Sigmoid colon (tissue), 7 donors: Measurements from ENCODE around the gene NOS1AP. TPM values are rescaled to one million over a fixed set of nuclear protein-coding genes. Genes with fewer than 3 reads are reported as not detected.
A peak's percentile ranks its signal among the peaks of the same experiment; 100 is the strongest.

Source experiments
- DNase-seq: peaks from one replicate; pipeline ENCODE4 v3.0.0-alpha.2; 2019
- H3K27ac ChIP-seq, 4 donors: fragments of 200-600 bp; sonication (generic); one replicate each; pipeline ENCODE4 v1.5.1; 2016 to 2019; ENCODE audit warnings: mild to moderate bottlenecking in 1 of 4
- H3K27me3 ChIP-seq, 3 donors: fragments of 200-600 bp; sonication (generic); one replicate each; pipeline ENCODE4 v1.5.1; 2019; ENCODE audit warnings: mild to moderate bottlenecking in 1 of 3
- H3K36me3 ChIP-seq, 4 donors: fragments of 200-600 bp; sonication (generic); one replicate each; pipeline ENCODE4 v1.5.1; 2016 to 2019
- H3K4me1 ChIP-seq, 4 donors: fragments of 200-600 bp; sonication (generic); one replicate each; pipeline ENCODE4 v1.5.1; 2017 to 2019
- H3K4me3 ChIP-seq, 4 donors: fragments of 200-600 bp; sonication (generic); one replicate each; pipeline ENCODE4 v1.5.1; 2017 to 2019; ENCODE audit warnings: mild to moderate bottlenecking in 2 of 4, moderate library complexity in 1 of 4
- H3K9me3 ChIP-seq, 4 donors: fragments of 200-600 bp in 3 of 4; sonication (generic) in 3 of 4; one replicate each; pipeline versions ENCODE4 v1.5.1 to v1.6.1; 2013 to 2019
- EP300 ChIP-seq, 4 donors: sonication (generic); formaldehyde crosslinking; IDR thresholded peaks; one replicate each; pipeline ENCODE4 v1.6.1; 2017; ENCODE audit warnings: antibody characterized with exemption in 4 of 4
- POLR2A ChIP-seq, 2 donors: fragments of 450-650 bp; IDR thresholded peaks; one replicate each; pipeline ENCODE4 v1.6.1; 2016; ENCODE audit warnings: antibody characterized with exemption in 2 of 2, mild to moderate bottlenecking in 2 of 2, moderate library complexity in 2 of 2
- POLR2AphosphoS5 ChIP-seq, 4 donors: sonication (generic); formaldehyde crosslinking; IDR thresholded peaks; one replicate each; pipeline ENCODE4 v1.6.1; 2017; ENCODE audit warnings: antibody characterized with exemption in 4 of 4
- WGBS, 2 donors: extraction: QIAGEN DNeasy Blood & Tissue Kit; methylation state at CpG; one replicate each; pipeline ENCODE4 v1.1.7; 2013; 5-methylcytosine and 5-hydroxymethylcytosine counted together
- intact Hi-C: fragments of 100-400 bp; cut with DNase I; formaldehyde crosslinking; loops from one replicate; pipeline ENCODE4 v1.15.1; 2023
- polyA plus RNA-seq, 3 donors: library from polyadenylated mRNA; stranded (reverse); fragments of 200-250 nt; gene quantifications; one replicate each; pipeline ENCODE4 v1.2.3, GENCODE V29; 2013
- total RNA-seq, 4 donors: library from RNA; depleted of rRNA; stranded (reverse); fragments of >200 nt; gene quantifications; one replicate each; pipeline ENCODE4 v1.1.0, GENCODE V29; 2016
- TF ChIP-seq, protein P1 (sequence below), 4 experiments: fragments of 450-650 bp in 3 of 4; fragments of 200-600 bp in 1 of 4; IDR thresholded peaks; one replicate each; pipeline ENCODE4 v1.5.1; 2016 to 2019; ENCODE audit warnings: antibody characterized with exemption in 4 of 4, mild to moderate bottlenecking in 3 of 4, moderate library complexity in 2 of 4
- donor health status: healthy with polysubstance abuse.
- donor health status: Bipolar disorder and iron deficiency.
- donor health status: healthy.

NOS1AP gene
- total and polyA plus RNA-seq, 7 donors = 1.2 to 11.9 (median 4.6) TPM

DNA sequence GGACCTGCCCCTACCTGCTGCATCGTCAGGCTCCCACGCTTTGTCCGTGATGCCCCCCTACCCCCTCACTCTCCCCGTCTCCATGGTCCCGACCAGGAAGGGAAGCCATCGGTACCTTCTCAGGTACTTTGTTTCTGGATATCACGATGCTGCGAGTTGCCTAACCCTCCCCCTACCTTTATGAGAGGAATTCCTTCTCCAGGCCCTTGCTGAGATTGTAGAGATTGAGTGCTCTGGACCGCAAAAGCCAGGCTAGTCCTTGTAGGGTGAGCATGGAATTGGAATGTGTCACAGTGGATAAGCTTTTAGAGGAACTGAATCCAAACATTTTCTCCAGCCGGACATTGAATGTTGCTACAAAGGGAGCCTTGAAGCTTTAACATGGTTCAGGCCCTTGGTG is 298.3 kb downstream of the NOS1AP start:
- WGBS, 2 donors = 89 to 91% methylated on average over 10 of the region's 10 CpGs
- TF ChIP-seq POLR2AphosphoS5 (IDR thresholded peaks at IDR 0.05) (no peak), POLR2A (IDR thresholded peaks at IDR 0.05) (no peak), EP300 (IDR thresholded peaks at IDR 0.05) (no peak)
- TF ChIP-seq, protein P1, sequence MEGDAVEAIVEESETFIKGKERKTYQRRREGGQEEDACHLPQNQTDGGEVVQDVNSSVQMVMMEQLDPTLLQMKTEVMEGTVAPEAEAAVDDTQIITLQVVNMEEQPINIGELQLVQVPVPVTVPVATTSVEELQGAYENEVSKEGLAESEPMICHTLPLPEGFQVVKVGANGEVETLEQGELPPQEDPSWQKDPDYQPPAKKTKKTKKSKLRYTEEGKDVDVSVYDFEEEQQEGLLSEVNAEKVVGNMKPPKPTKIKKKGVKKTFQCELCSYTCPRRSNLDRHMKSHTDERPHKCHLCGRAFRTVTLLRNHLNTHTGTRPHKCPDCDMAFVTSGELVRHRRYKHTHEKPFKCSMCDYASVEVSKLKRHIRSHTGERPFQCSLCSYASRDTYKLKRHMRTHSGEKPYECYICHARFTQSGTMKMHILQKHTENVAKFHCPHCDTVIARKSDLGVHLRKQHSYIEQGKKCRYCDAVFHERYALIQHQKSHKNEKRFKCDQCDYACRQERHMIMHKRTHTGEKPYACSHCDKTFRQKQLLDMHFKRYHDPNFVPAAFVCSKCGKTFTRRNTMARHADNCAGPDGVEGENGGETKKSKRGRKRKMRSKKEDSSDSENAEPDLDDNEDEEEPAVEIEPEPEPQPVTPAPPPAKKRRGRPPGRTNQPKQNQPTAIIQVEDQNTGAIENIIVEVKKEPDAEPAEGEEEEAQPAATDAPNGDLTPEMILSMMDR (IDR thresholded peaks at IDR 0.05) = no peak
- Histone ChIP-seq H3K36me3 (peaks cover 0 to 6% (median 0%) of the 10 kb centered on the region in 4 donors), H3K4me1 (no peaks in the 10 kb centered on the region), H3K4me3 (no peak overlapping the region), H3K27me3 (no peaks in the 10 kb centered on the region), H3K9me3 (no peaks in the 10 kb centered on the region), H3K27ac (peak overlapping the region in 1 of 4 donors; percentile 64)
- intact Hi-C loops = no loop called here
- DNase-seq = peak; percentile 13

DNA sequence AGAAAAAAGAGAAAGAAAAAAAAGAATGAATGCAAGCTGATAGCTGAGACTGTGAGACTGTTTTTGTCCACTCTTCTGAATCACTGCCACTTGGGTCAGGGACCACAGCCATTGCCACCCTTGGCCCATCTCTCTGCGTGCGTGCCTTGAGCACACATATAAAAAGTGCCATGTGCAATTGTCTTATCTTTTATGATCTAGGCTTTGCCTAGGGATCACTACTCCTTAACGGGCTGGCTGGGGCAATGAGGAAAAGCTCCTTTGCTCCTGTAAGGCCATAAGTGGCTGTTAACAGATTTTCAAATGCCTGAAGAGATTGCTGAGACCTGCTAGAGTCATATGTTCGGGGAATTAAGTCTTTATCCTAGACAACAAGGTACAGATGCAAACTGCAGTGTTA is 299.0 kb downstream of the NOS1AP start:
- TF ChIP-seq, protein P1 (IDR thresholded peaks at IDR 0.05) = no peak
- TF ChIP-seq POLR2A (IDR thresholded peaks at IDR 0.05) = no peak
- TF ChIP-seq POLR2AphosphoS5 (IDR thresholded peaks at IDR 0.05) = no peak
- H3K9me3 ChIP-seq = no peaks in the 10 kb centered on the region

DNA sequence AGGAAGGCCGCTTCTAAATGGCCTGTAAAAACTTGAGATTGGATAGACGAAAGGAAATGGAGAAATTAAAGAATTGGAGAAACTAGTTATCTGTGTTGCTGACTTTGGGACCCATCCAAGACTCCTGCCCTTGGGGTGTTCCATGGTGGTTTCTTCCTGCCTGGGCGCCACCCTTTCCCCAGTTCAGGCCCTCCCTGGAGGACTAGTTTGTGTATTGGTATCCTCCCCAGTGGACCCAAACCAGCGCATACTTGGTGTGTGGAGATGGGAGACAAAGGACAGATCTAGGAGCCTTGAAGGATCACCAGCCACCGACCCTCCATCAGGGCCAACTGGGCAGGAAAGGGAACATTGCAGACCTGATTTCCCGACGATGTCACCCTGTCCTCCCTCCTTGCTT is 300.1 kb downstream of the NOS1AP start:
- no peaks in the 10 kb centered on the region for H3K27me3 ChIP-seq
- WGBS, 2 donors = 71 to 91% methylated on average over 7 of the region's 7 CpGs
- H3K36me3 ChIP-seq = peaks cover 0 to 6% (median 0%) of the 10 kb centered on the region in 4 donors
- TF ChIP-seq EP300 (IDR thresholded peaks at IDR 0.05) (no peak), POLR2A (IDR thresholded peaks at IDR 0.05) (no peak), POLR2AphosphoS5 (IDR thresholded peaks at IDR 0.05) (no peak)
- TF ChIP-seq, protein P1 (IDR thresholded peaks at IDR 0.05) = no peak
- no peak overlapping the region for H3K27ac ChIP-seq
- H3K9me3 ChIP-seq = no peaks in the 10 kb centered on the region
- no peak overlapping the region for H3K4me3 ChIP-seq
- no peaks in the 10 kb centered on the region for H3K4me1 ChIP-seq
- intact Hi-C loops = no loop called here
- peak; percentile 51 for DNase-seq

More for the DNA sequence above, 299.0 kb downstream of the NOS1AP start:
- H3K27me3 ChIP-seq = no peaks in the 10 kb centered on the region
- H3K4me3 ChIP-seq = no peak overlapping the region
- DNase-seq = peak; percentile 9
- intact Hi-C loops = no loop called here
- peaks cover 0 to 6% (median 0%) of the 10 kb centered on the region in 4 donors for H3K36me3 ChIP-seq
- no peak overlapping the region for H3K27ac ChIP-seq
- H3K4me1 ChIP-seq = no peaks in the 10 kb centered on the region
- 16 to 52% methylated on average over 4 of the region's 4 CpGs for WGBS, 2 donors

DNA sequence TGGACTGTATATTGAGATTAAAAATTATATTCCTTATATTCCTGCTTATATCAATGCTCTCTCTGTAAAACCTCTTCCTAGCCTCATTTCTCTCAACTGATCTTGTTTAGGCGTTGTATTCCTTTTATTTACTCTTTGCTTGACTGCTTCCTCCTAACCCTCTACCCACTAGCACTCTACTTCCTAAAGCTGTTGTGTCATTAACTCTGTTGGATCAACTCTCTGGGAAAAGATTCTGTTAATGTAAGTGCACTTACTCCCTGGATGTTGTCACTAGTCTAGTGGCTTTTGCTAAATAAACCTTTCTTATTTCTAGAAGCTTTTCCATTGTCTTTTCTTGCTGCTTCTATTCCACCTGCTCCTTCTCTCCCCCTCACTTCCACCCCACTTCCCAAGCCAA is 300.7 kb downstream of the NOS1AP start:
- Histone ChIP-seq H3K27me3 (no peaks in the 10 kb centered on the region), H3K27ac (no peak overlapping the region), H3K4me1 (no peaks in the 10 kb centered on the region), H3K36me3 (peaks cover 0 to 6% (median 0%) of the 10 kb centered on the region in 4 donors), H3K9me3 (no peaks in the 10 kb centered on the region), H3K4me3 (no peak overlapping the region)
- intact Hi-C loops = no loop called here
- 18 to 68% methylated on average over 1 of the region's 1 CpG for WGBS, 2 donors
- TF ChIP-seq EP300 (IDR thresholded peaks at IDR 0.05) (no peak), POLR2AphosphoS5 (IDR thresholded peaks at IDR 0.05) (no peak), POLR2A (IDR thresholded peaks at IDR 0.05) (no peak)
- TF ChIP-seq, protein P1 (IDR thresholded peaks at IDR 0.05) = no peak
- no peak for DNase-seq

DNA sequence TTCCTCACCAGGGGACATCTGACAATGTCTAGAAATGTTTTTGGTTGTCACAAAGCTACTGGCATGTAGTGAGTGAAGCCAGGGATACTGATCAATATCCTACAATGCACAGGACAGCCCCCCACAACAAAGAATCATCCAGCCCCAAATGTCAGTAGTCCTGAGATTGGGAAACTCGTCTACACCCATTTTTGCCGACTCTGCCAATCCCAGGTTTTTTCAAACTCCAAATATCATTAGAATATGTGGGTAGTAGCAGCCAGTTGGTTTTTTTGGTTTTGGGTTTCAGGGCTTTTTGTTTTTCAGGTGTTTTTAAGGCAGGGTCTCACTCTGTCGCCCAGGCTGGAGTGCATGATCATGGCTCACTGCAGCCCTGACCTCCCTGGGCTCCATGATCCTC is 301.2 kb downstream of the NOS1AP start:
- Histone ChIP-seq H3K9me3 (no peaks in the 10 kb centered on the region), H3K27ac (no peak overlapping the region), H3K27me3 (no peaks in the 10 kb centered on the region), H3K36me3 (peaks cover 0 to under 1% (median 0%) of the 10 kb centered on the region in 4 donors), H3K4me3 (no peak overlapping the region), H3K4me1 (no peaks in the 10 kb centered on the region)
- intact Hi-C loops = no loop called here
- WGBS, 2 donors = 92 to 96% methylated on average over 3 of the region's 3 CpGs
- peak; percentile 7 for DNase-seq
- no peak for TF ChIP-seq EP300 (IDR thresholded peaks at IDR 0.05)
- TF ChIP-seq, protein P1 (IDR thresholded peaks at IDR 0.05) = no peak
- no peak for TF ChIP-seq POLR2A (IDR thresholded peaks at IDR 0.05)
- no peak for TF ChIP-seq POLR2AphosphoS5 (IDR thresholded peaks at IDR 0.05)
